Omental fat pad (tissue), 4 donors: ENCODE data around the gene SLC1A2. TPM values are rescaled to one million over a fixed set of nuclear protein-coding genes. Genes with fewer than 3 reads are reported as not detected.

Experiments used
- ATAC-seq: fragments of 150-250 bp; one replicate; pipeline ENCODE4 v1.9.1; 2016; ENCODE audit warnings: mild to moderate bottlenecking, moderate library complexity; ENCODE audit not compliant: low FRiP score
- DNase-seq: peaks from one replicate; pipeline ENCODE4 v3.0.0-alpha.2; 2019; ENCODE audit warnings: low spot score
- CTCF ChIP-seq, 3 donors: fragments of 450-650 bp; IDR thresholded peaks; one replicate each; pipeline ENCODE4 v1.5.1; 2016 to 2017; ENCODE audit warnings: antibody characterized with exemption in 3 of 3, mild to moderate bottlenecking in 3 of 3, moderate library complexity in 2 of 3
- total RNA-seq, 4 donors: library from RNA; depleted of rRNA; stranded (reverse); fragments of >200 nt; gene quantifications; one replicate each; pipeline ENCODE4 v1.1.0, GENCODE V29; 2016

SLC1A2 gene
- total RNA-seq, 4 donors from 2014 or later, result 0.96 to 5.0 (median 2.8) TPM

- DNase-seq (no peak), ATAC-seq (no peak)
- no peak for TF ChIP-seq CTCF (IDR thresholded peaks at IDR 0.05)
Observed at GRCh38 chr11:35248558-35249323, 170.6 kb downstream of the SLC1A2 start.

GRCh38 chr11:35247863-35248262 lies 171.5 kb downstream of the SLC1A2 start:
- TF ChIP-seq CTCF (IDR thresholded peaks at IDR 0.05), result no peak
- no peak for ATAC-seq
- DNase-seq, result no peak

- DNase-seq (no peak), ATAC-seq (no peak)
- no peak for TF ChIP-seq CTCF (IDR thresholded peaks at IDR 0.05)
Observed at GRCh38 chr11:35247428-35247827, 171.9 kb downstream of the SLC1A2 start.

DNA sequence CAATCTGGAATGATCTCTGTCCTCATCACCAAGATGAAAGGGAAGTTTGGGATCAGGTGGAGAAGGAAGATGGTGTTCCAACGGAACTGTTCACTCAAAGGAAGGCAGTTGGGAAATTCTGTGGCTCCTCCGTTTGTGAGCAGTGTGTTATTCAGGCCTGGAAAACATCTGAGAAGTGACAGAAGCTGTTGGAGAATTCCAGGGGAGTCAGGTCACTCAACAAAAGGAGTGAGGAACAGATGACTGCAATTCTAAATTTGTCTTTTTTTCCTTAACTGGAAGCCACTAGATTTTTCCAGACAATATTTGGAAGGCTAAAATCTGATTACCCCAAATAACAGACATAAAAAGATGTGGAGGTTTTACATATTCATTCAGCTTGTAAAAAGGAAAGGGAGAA lies 172.6 kb downstream of the SLC1A2 start:
- TF ChIP-seq CTCF (IDR thresholded peaks at IDR 0.05), result no peak
- DNase-seq, result no peak
- no peak for ATAC-seq

- TF ChIP-seq CTCF (IDR thresholded peaks at IDR 0.05), result no peak
- DNase-seq (no peak), ATAC-seq (no peak)
Observed at GRCh38 chr11:35245786-35246185, 173.6 kb downstream of the SLC1A2 start.

DNA sequence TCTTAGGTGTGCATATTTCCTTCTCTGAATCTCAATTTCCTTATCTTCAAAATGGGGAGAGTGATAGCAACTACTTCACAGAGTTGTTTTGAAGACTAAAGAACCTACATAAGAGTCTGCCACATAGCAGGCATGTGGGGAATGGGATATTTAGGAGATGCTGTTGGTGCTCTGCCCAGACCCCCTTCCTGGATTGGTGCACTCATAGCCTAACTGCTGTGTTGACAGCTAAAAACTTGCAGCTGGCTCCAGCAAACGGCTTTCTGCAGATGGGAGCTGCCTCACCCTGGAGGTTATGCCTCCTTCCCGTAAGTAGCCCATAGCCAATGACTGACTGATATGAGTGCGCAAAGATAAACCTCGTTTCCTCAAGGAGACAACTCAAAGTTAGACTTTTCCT lies 174.3 kb downstream of the SLC1A2 start:
- DNase-seq, result no peak
- no peak for ATAC-seq
- TF ChIP-seq CTCF (IDR thresholded peaks at IDR 0.05), result no peak

GRCh38 chr11:35243774-35244173 lies 175.6 kb downstream of the SLC1A2 start:
- ATAC-seq (no peak), DNase-seq (no peak)
- TF ChIP-seq CTCF (IDR thresholded peaks at IDR 0.05), result no peak
